Measurements from ENCODE around the gene PLPPR1. TPM values are rescaled to one million over a fixed set of nuclear protein-coding genes. Genes with fewer than 3 reads are reported as not detected.

The PLPPR1 gene
- total and polyA plus RNA-seq, 2 of the 13 experiments (the other 11 are each of a cell fraction or from before 2014, with no cell fraction given): 16.0 to 84.7 TPM

DNA sequence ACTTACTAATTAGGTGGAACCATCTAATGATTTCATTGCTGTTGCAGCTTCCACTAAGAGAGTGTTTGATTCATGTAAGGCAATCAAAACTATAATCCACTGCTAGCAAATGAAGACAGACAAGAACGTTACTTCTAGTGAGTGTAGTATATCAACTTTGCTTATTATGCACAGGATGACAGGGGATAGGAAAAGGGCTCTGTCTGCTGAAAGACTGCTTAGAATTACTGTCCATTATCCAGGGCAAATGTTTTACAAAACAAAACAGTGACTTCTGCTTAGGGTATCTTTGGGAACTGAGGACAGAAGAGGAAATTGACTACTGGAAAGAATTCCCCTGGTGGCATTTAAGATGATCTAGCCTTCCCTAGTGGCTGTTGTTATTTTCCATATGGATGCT, 40.2 kb downstream of the PLPPR1 start:
- H3K36me3 ChIP-seq (replicated peaks in 1 of 2; ENCODE audit: control insufficient read depth in 1 of 2, insufficient read depth in 2 of 2, low read length in 2 of 2): no peaks in the 10 kb centered on the region
- TF ChIP-seq ESRRA (CRISPR knock-in tag; IDR thresholded peaks at IDR 0.05; ENCODE audit: low read depth) (no peak), RARA (CRISPR knock-in tag; IDR thresholded peaks at IDR 0.05) (no peak)
- TF ChIP-seq, protein P1, sequence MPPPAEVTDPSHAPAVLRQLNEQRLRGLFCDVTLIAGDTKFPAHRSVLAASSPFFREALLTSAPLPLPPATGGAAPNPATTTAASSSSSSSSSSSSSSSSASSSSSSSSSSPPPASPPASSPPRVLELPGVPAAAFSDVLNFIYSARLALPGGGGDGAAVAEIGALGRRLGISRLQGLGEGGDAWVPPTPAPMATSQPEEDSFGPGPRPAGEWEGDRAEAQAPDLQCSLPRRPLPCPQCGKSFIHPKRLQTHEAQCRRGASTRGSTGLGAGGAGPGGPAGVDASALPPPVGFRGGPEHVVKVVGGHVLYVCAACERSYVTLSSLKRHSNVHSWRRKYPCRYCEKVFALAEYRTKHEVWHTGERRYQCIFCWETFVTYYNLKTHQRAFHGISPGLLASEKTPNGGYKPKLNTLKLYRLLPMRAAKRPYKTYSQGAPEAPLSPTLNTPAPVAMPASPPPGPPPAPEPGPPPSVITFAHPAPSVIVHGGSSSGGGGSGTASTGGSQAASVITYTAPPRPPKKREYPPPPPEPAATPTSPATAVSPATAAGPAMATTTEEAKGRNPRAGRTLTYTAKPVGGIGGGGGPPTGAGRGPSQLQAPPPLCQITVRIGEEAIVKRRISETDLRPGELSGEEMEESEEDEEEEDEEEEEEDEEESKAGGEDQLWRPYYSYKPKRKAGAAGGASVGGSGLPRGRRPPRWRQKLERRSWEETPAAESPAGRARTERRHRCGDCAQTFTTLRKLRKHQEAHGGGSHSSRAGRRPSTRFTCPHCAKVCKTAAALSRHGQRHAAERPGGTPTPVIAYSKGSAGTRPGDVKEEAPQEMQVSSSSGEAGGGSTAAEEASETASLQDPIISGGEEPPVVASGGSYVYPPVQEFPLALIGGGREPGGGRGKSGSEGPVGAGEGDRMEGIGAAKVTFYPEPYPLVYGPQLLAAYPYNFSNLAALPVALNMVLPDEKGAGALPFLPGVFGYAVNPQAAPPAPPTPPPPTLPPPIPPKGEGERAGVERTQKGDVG (CRISPR knock-in tag; IDR thresholded peaks at IDR 0.05; ENCODE audit: borderline replicate concordance): no peak
- no peak overlapping the region for H3K4me2 ChIP-seq (ENCODE audit: low read depth, low read length)
- H4K20me1 ChIP-seq (ENCODE audit: insufficient read depth, low read length): no peaks in the 10 kb centered on the region
- BruUV-seq (replicated peaks): no TSS peak
- WGBS (ENCODE audit: low lambda C conversion rate): 95% methylated on average over 1 of the region's 1 CpG
- H3K79me2 ChIP-seq (ENCODE audit: insufficient read depth, low read length): no peaks in the 10 kb centered on the region
- H3K27ac ChIP-seq (ENCODE audit: extremely low read length, insufficient read depth, low read length): no peak overlapping the region
- in situ Hi-C loops (cut with HindIII; ENCODE audit: extremely low pct_ligation_motif_present, low pct_unique_long_range_greater_than_20kb) (no loop called here), intact Hi-C loops (cut with micrococcal nuclease; ENCODE audit: unreplicated experiment) (no loop called here)
- no peak for FAIRE-seq
- peaks cover 16% of the 10 kb centered on the region for H3K4me1 ChIP-seq (ENCODE audit: insufficient read depth, low read length)
- ATAC-seq: no peak
- H2AFZ ChIP-seq (ENCODE audit: low read length): no peak overlapping the region
- POLR2A ChIA-PET: no interaction called here
- H3K9me3 ChIP-seq (ENCODE audit: low read length): no peaks in the 10 kb centered on the region
- no peak for DNase-seq (ENCODE audit: low spot score)
- no peaks in the 10 kb centered on the region for H3K27me3 ChIP-seq (ENCODE audit: control insufficient read depth in 1 of 2, insufficient read depth in 2 of 2, low read length in 2 of 2)
- no peak overlapping the region for H3K4me3 ChIP-seq (replicated peaks in 1 of 3; ENCODE audit: insufficient read depth in 1 of 3, low read depth in 2 of 3, low read length in 3 of 3)
- CTCF ChIA-PET (ENCODE audit: low intra/inter-chr PET ratio, low total read pairs): no interaction called here
- H3K9ac ChIP-seq (ENCODE audit: insufficient read depth, low read depth, low read length): no peak overlapping the region

DNA sequence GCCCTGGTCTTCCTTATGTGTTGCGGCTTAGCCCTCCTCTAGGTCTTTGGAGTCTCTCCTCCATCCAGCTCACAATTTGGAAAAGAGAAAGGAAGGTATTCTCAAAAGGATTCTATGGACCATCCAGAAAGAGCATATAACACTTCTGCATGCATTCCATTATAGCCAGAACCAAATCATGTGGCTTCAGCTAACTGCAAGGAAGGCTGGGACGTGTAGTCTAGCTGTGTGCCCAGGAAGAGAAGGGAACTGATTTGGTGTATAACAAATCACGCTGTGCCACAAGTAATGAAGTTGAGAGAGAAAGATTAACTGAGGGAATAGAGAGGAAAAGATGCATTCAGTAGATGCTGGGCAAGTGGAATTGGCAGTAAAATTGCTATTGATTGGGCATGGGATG, 43.7 kb downstream of the PLPPR1 start:
- BruUV-seq (replicated peaks): no TSS peak
- CTCF ChIA-PET (ENCODE audit: low intra/inter-chr PET ratio, low total read pairs): no interaction called here
- no peak overlapping the region for H3K4me3 ChIP-seq (replicated peaks in 1 of 3; ENCODE audit: insufficient read depth in 1 of 3, low read depth in 2 of 3, low read length in 3 of 3)
- H4K20me1 ChIP-seq (ENCODE audit: insufficient read depth, low read length): no peaks in the 10 kb centered on the region
- no peaks in the 10 kb centered on the region for H3K27me3 ChIP-seq (ENCODE audit: control insufficient read depth in 1 of 2, insufficient read depth in 2 of 2, low read length in 2 of 2)
- in situ Hi-C loops (cut with HindIII; ENCODE audit: extremely low pct_ligation_motif_present, low pct_unique_long_range_greater_than_20kb): no loop called here
- no peak overlapping the region for H3K9ac ChIP-seq (ENCODE audit: insufficient read depth, low read depth, low read length)
- intact Hi-C loops (cut with micrococcal nuclease; ENCODE audit: unreplicated experiment): no loop called here
- POLR2A ChIA-PET: no interaction called here
- WGBS (ENCODE audit: low lambda C conversion rate): 77% methylated on average over 3 of the region's 3 CpGs
- H3K79me2 ChIP-seq (ENCODE audit: insufficient read depth, low read length): no peaks in the 10 kb centered on the region
- H3K4me2 ChIP-seq (ENCODE audit: low read depth, low read length): no peak overlapping the region
- H3K27ac ChIP-seq (ENCODE audit: extremely low read length, insufficient read depth, low read length): no peak overlapping the region
- no peaks in the 10 kb centered on the region for H3K9me3 ChIP-seq (ENCODE audit: low read length)
- H3K4me1 ChIP-seq (ENCODE audit: insufficient read depth, low read length): no peaks in the 10 kb centered on the region
- FAIRE-seq (no peak), ATAC-seq (no peak), DNase-seq (ENCODE audit: low spot score) (no peak)
- no peak overlapping the region for H2AFZ ChIP-seq (ENCODE audit: low read length)
- no peaks in the 10 kb centered on the region for H3K36me3 ChIP-seq (replicated peaks in 1 of 2; ENCODE audit: control insufficient read depth in 1 of 2, insufficient read depth in 2 of 2, low read length in 2 of 2)
- TF ChIP-seq CEBPB (IDR thresholded peaks at IDR 0.05; ENCODE audit: borderline replicate concordance, low read depth, low read length) (no peak), FOXA3 (CRISPR knock-in tag; IDR thresholded peaks at IDR 0.05) (no peak), SP5 (CRISPR knock-in tag; IDR thresholded peaks at IDR 0.05; ENCODE audit: borderline replicate concordance, low read depth) (no peak), FUBP1 (CRISPR knock-in tag; IDR thresholded peaks at IDR 0.05; ENCODE audit: borderline replicate concordance) (no peak)
